GM06990 (cell line): ENCODE results near the gene C10orf67.
A peak's percentile ranks its signal among the peaks of the same experiment; 100 is the strongest.
"Not testable (repeated sequence)": the region's sequence is repeated elsewhere in the genome, so short reads cannot be mapped to it uniquely, and the experiment has no call there.

Experiments
- DNase-seq: peaks from one replicate; pipeline ENCODE4 v3.0.0-alpha.2; 2011; ENCODE audit not compliant: insufficient read length; ENCODE audit errors: extremely low read depth
- H3K27me3 ChIP-seq: replicated peaks from 2 replicates; pipeline ENCODE4 v1.6.0; 2011; ENCODE audit warnings: low read length; ENCODE audit not compliant: control insufficient read depth, insufficient read depth
- H3K36me3 ChIP-seq: 2 replicates; pipeline ENCODE4 v1.5.1; 2011; ENCODE audit warnings: low read length; ENCODE audit not compliant: control insufficient read depth, insufficient read depth
- H3K4me3 ChIP-seq: replicated peaks from 2 replicates; pipeline ENCODE4 v1.5.1; 2011; ENCODE audit warnings: low read depth, mild to moderate bottlenecking, control low read depth, low read length
- CTCF ChIP-seq: IDR thresholded peaks from 2 replicates; pipeline ENCODE4 v1.5.1; 2011; ENCODE audit warnings: low read length, control low read depth, mild to moderate bottlenecking, inconsistent platforms; ENCODE audit not compliant: insufficient read depth, poor library complexity, severe bottlenecking

The C10orf67 gene

GRCh38 chr10:23344241-23344841 lies at the start of gene C10orf67:
Gene C10orf67 (minus strand): TSS chr10:23344797. CDS start chr10:23344774, 23 bp downstream.
- no peak for DNase-seq
- no peak for TF ChIP-seq CTCF
- Histone ChIP-seq H3K36me3 (no peaks in the 10 kb centered on the region), H3K4me3 (peak within 1 kb of the TSS; percentile 62), H3K27me3 (no peaks in the 10 kb centered on the region; the same call in 1 of the 2 replicates)

GRCh38 chr10:23391821-23392220 lies 47.2 kb upstream of the C10orf67 start:
- H3K4me3 ChIP-seq = no peak overlapping the region
- H3K27me3 ChIP-seq = no peaks in the 10 kb centered on the region
- H3K36me3 ChIP-seq = no peaks in the 10 kb centered on the region
- no peak for DNase-seq
- TF ChIP-seq CTCF = no peak

DNA sequence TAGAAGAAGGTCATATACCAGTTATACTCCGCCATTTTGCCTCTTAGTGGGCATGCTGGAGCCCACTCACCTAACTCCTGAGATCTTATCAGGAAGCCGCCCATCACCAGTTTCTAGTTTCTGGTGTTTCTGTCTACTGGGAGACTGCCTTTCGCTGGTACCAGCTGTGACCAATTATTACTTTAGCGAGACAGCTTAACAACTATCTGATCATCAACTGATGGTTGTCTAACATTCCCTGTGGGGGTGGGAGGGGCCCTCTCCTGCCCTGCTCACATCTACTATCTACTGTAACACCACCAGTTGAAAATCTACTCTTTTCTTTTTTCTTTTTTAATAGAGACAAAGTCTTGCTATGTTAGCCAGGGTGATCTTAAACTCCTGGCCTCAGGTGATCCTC lies 46.2 kb upstream of the C10orf67 start:
- no peak for DNase-seq
- TF ChIP-seq CTCF = no peak
- Histone ChIP-seq H3K36me3 (no peaks in the 10 kb centered on the region), H3K27me3 (no peaks in the 10 kb centered on the region), H3K4me3 (no peak overlapping the region)

DNA sequence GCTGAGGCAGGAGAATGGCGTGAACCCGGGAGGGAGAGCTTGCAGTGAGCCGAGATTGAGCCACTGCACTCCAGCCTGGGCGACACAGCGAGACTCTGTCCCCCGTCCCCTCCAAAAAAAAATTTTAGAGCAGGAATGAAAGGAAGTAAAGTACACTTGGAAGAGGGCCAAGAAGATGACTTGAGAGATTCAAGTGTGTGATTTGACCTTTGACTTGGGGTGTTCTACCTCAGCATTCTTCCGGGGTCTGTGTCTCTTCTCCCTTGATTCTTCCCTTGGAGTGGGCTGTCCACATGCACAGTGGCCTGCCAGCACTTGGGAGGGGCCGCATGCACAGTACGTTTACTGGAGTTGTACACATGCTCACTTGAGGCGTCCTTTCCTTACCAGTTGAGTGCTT lies 45.8 kb upstream of the C10orf67 start:
- not testable (repeated sequence) for H3K36me3 ChIP-seq, H3K4me3 ChIP-seq, H3K27me3 ChIP-seq, DNase-seq

DNA sequence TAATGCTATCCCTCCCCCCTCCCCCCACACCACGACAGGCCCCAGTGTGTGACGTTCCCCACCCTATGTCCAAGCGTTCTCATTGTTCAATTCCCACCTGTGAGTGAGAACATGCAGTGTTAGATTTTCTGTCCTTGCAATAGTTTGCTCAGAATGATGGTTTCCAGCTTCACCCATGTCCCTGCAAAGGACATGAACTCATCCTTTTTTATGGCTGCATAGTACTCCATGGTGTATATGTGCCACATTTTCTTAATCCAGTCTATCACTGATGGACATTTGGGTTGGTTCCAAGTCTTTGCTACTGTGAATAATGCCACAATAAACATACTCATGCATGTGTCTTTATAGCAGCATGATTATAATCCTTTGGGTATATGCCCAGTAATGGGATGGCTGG lies 42.9 kb upstream of the C10orf67 start:
- not testable (repeated sequence) for H3K36me3 ChIP-seq, H3K4me3 ChIP-seq, DNase-seq

DNA sequence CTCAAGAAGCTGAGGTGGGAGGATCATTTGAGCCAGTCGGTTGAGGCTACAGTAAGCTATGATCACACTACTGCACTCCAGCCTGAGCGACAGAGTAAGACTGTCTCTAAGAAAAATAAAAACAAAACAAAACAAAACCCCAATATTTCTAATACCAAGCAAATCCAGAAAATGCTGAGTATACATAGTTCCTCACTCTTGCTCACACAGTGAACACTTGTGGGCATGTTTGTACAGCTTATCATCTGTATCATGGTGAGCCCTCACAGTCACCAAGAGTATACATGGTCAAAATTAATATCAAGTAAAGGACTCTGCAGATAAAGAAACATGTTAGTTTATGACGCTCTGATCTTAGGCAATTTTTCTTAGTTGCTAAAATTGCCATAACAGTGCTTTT lies 41.5 kb upstream of the C10orf67 start:
- Histone ChIP-seq H3K27me3 (no peaks in the 10 kb centered on the region), H3K4me3 (no peak overlapping the region), H3K36me3 (no peaks in the 10 kb centered on the region)
- no peak for TF ChIP-seq CTCF
- DNase-seq = no peak

More for the DNA sequence above, 42.9 kb upstream of the C10orf67 start:
- H3K27me3 ChIP-seq = not testable (repeated sequence)

DNA sequence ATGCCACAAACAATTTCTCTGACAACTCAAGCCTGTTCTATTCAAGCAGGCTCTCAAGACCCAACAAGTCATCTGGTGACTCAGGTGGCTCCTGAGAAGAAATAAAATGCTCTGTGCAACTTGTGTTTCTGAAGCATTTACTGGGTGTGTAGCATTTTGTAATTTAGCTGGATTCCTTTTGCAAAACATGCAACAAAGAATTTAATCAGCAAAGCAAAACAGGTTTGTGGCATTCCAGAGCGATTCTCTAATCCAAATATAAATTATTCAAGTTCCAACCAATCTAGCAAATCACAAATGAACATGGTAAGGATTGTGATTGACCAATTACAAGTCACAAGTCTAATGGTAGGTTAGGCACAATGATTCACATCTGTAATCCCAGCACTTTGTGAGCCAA lies 39.8 kb upstream of the C10orf67 start:
- Histone ChIP-seq H3K4me3 (no peak overlapping the region), H3K27me3 (no peaks in the 10 kb centered on the region), H3K36me3 (no peaks in the 10 kb centered on the region)
- DNase-seq = no peak
- TF ChIP-seq CTCF = no peak
